SK-N-SH (cell line): ENCODE data around the gene SEC24D.

Experiments
- CTCF ChIP-seq: fragments of 200-600 bp; sonication (generic); IDR thresholded peaks from 2 replicates; pipeline ENCODE4 v1.6.1; 2017; ENCODE audit warnings: antibody characterized with exemption, mild to moderate bottlenecking, moderate library complexity
- SMC3 ChIP-seq: IDR thresholded peaks from 2 replicates; pipeline ENCODE4 v1.6.1; 2012; ENCODE audit warnings: low read depth, low read length, improper control_type of control experiment

GRCh38 chr4:118727360-118727759, 108.6 kb downstream of the SEC24D start:
- TF ChIP-seq CTCF (no peak), SMC3 (no peak)
